ENCODE results near the gene CPPED1.
"Not testable (repeated sequence)": the region's sequence is repeated elsewhere in the genome, so short reads cannot be mapped to it uniquely, and the experiment has no call there.

Gene CPPED1

DNA sequence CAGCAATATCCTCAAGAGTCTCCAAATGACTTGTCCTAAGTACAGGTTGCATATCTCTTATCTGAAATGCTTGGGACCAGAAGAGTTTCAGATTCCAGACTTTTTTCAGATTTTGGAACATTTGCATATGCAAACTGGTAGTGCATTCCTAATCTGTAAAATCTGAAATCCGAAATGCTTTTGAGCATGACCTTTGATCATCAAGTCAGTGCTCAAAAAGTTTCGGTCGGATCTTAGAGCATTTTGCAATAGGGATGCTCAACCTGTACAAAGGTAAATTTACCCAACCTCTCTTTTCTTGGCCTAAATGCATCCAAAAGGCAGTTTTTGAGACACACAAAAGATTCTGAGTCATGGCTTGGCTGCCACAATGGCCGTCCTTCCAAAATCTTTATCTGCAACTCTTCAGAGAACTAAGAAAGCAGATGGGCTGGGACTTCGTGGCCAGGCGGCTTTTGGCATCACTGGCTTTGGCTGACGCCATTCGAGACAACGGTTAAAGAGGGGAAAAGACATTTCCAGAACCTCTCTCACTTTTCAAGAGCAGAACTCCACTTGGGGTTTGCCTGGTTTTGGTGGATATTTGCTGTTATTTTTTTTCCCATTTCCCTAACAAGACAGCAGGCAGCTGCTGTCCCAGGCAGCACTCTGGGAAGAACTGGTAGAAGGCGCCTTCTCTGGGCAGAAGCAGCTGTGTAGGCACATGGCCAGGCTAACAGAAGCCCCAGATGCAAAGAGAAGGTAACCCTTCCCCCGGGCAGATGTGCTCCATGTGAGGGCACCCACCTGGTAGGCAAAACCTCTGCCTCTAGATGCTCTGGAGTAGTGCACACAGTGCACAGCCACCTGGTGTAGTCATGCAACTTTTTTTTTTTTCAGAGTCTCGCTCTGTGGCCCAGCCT, 8.9 kb downstream of the CPPED1 start:
- DNase-seq (ENCODE audit: insufficient read length, low spot score): no peak
- no peak for FAIRE-seq
- TF ChIP-seq POLR2AphosphoS5 (IDR thresholded peaks at IDR 0.05; ENCODE audit: low read depth, low read length) (no peak), TAF1 (IDR thresholded peaks at IDR 0.05; ENCODE audit: low read depth, low read length) (no peak), POLR2A (IDR thresholded peaks at IDR 0.05; ENCODE audit: low read depth, low read length) (no peak), PAX5 (IDR thresholded peaks at IDR 0.05; ENCODE audit: insufficient read depth, low read length, severe bottlenecking) (no peak), SPI1 (IDR thresholded peaks at IDR 0.05; ENCODE audit: low read depth, low read length) (no peak), POU2F2 (IDR thresholded peaks at IDR 0.05; ENCODE audit: low read depth, low read length) (no peak)

DNA sequence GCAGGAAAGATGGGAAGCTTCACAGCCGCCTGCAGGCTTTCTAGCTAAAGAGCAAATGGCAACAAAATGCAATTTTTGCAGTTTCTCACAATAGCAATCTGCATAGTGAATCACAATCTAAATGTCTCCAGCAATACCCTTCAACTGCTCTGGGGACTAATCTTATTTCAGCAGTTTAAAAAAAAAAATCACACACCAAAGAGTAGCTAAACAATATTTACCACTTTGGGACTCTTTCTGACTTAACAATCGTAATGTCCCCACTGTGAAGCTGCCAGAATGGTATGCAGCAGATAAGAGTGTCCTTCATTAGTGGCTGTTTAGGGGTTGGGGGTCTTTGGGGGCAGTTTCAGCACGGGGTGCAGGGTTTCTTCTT, 9.8 kb downstream of the CPPED1 start:
- TF ChIP-seq POLR2AphosphoS5 (IDR thresholded peaks at IDR 0.05; ENCODE audit: low read depth, low read length): no peak
- no peak for TF ChIP-seq PAX5 (IDR thresholded peaks at IDR 0.05; ENCODE audit: insufficient read depth, low read length, severe bottlenecking)
- TF ChIP-seq POLR2A (IDR thresholded peaks at IDR 0.05; ENCODE audit: low read depth, low read length): no peak
- TF ChIP-seq TAF1 (IDR thresholded peaks at IDR 0.05; ENCODE audit: low read depth, low read length): no peak
- TF ChIP-seq SPI1 (IDR thresholded peaks at IDR 0.05; ENCODE audit: low read depth, low read length): no peak
- TF ChIP-seq POU2F2 (IDR thresholded peaks at IDR 0.05; ENCODE audit: low read depth, low read length): no peak
- no peak for DNase-seq (ENCODE audit: insufficient read length, low spot score)
- no peak for FAIRE-seq

DNA sequence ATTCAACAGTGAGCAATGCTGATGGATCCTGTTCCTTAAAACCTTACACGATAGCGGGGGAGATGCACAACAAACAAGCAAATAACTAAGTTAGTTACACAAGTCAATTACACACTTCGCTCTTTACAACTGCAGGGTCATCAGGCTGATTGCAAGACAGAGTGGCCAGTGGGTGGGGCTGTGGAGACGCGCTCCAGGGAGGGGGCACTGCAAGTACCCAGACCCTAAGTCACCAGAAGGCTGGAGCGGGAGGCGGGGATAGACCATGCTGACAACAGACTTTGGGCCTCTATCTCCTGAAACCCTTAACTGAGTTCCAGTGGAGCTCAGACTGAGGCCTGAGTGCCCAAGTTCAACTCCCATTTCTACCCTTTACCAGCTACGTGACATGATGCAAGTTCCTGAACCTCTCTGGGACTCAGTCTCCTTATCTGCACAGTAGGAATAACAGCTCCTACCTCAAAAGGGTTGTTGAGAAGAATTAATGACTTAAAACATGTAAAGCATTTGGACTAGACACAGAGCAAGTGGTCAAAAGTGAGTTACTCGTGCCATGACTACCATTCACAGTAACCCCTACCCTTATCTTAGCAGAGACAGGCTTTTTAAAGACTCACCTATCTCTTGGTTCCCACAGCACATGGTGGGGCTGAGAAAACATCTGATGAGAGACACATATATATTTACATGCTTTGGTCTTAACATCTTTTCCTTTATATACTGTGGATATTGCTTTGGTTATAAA, 10.4 kb downstream of the CPPED1 start:
- DNase-seq (ENCODE audit: insufficient read length, low spot score) (no peak), FAIRE-seq (no peak)
- TF ChIP-seq TAF1 (IDR thresholded peaks at IDR 0.05; ENCODE audit: low read depth, low read length) (no peak), POLR2AphosphoS5 (IDR thresholded peaks at IDR 0.05; ENCODE audit: low read depth, low read length) (no peak), SPI1 (IDR thresholded peaks at IDR 0.05; ENCODE audit: low read depth, low read length) (no peak), PAX5 (IDR thresholded peaks at IDR 0.05; ENCODE audit: insufficient read depth, low read length, severe bottlenecking) (no peak), POLR2A (IDR thresholded peaks at IDR 0.05; ENCODE audit: low read depth, low read length) (no peak), POU2F2 (IDR thresholded peaks at IDR 0.05; ENCODE audit: low read depth, low read length) (no peak)

DNA sequence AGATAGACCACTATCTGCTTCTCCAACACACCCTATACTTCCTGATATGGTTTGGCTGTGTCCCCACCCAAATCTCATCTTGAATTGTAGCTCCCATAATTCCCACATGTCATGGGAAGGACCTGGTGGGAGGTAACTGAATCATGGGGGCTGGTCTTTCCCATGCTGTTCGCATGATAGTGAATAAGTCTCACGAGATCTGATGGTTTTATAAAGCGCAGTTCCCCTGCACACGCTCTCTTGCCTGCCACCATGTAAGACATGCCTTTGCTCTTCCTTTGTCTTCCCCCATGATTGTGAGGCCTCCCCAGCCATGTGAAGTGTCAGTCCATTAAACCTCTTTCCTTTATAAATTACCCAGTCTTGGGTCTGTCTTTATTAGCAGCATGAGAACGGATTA, 11.2 kb downstream of the CPPED1 start:
- FAIRE-seq; DNase-seq (ENCODE audit: insufficient read length, low spot score): not testable (repeated sequence)

DNA sequence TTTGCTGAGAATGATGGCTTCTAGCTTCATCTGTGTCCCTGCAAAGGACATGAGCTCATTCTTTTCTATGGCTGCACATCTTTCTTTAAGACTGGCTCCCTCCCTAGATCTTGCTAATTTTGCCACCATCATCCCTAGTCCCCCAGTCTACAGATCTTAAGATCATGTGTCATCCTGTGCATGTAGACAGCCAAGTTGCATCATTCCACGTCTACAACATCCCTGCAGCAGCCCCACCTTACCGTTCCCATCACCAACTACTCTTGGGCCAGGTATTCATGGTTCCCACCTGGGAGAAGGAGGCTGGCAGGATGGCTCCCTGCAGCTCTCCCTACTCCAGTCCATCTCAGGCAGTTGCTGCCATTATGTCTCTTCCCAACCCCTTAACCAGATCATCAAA, 12.3 kb downstream of the CPPED1 start:
- FAIRE-seq: no peak
- TF ChIP-seq SPI1 (IDR thresholded peaks at IDR 0.05; ENCODE audit: low read depth, low read length): no peak
- no peak for TF ChIP-seq POLR2AphosphoS5 (IDR thresholded peaks at IDR 0.05; ENCODE audit: low read depth, low read length)
- no peak for TF ChIP-seq POLR2A (IDR thresholded peaks at IDR 0.05; ENCODE audit: low read depth, low read length)
- TF ChIP-seq POU2F2 (IDR thresholded peaks at IDR 0.05; ENCODE audit: low read depth, low read length): no peak
- TF ChIP-seq PAX5 (IDR thresholded peaks at IDR 0.05; ENCODE audit: insufficient read depth, low read length, severe bottlenecking): no peak
- no peak for TF ChIP-seq TAF1 (IDR thresholded peaks at IDR 0.05; ENCODE audit: low read depth, low read length)
- no peak for DNase-seq (ENCODE audit: insufficient read length, low spot score)

DNA sequence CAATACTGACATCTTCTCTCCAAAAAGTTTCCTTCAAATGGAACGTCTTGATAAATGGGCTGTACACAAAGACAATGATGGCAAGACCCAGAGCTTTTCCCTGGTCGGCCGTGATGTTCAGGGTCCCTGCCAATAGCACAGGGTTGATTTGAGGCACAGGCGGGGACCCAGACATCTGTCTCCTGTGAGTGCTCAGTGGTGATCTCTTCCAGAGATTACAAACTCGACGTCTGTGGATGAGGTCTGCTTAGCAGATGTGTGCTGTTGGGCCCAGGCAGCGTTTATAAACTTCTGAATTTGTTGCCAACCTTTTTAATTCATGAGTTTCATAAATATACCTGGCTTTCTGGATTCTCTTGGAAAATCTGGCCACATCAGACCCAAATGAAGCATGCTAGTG, 14.9 kb downstream of the CPPED1 start:
- TF ChIP-seq SPI1 (IDR thresholded peaks at IDR 0.05; ENCODE audit: low read depth, low read length) (no peak), TAF1 (IDR thresholded peaks at IDR 0.05; ENCODE audit: low read depth, low read length) (no peak), PAX5 (IDR thresholded peaks at IDR 0.05; ENCODE audit: insufficient read depth, low read length, severe bottlenecking) (no peak), POU2F2 (IDR thresholded peaks at IDR 0.05; ENCODE audit: low read depth, low read length) (no peak), POLR2AphosphoS5 (IDR thresholded peaks at IDR 0.05; ENCODE audit: low read depth, low read length) (no peak), POLR2A (IDR thresholded peaks at IDR 0.05; ENCODE audit: low read depth, low read length) (no peak)
- FAIRE-seq: no peak
- no peak for DNase-seq (ENCODE audit: insufficient read length, low spot score)

DNA sequence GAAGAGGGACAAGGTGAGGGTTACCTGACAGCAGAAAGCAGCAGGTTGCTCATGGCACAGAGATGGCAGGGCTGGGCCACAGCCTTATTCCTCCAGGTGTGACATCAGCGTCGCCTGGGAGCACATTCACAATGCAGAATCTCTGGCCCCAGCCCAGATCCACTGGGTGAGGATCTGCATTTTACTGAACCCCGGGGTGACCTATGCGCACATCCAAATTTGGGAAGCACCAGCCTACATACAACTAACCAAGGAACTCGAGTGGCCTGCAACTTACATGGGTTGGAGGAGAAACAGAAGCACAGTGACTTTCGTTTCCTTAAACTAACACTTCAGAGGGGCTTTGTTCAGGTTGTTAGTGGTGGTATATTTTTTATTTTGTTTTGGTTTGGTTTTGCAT, 17.6 kb downstream of the CPPED1 start:
- no peak for TF ChIP-seq POLR2A (IDR thresholded peaks at IDR 0.05; ENCODE audit: low read depth, low read length)
- TF ChIP-seq SPI1 (IDR thresholded peaks at IDR 0.05; ENCODE audit: low read depth, low read length): no peak
- no peak for TF ChIP-seq TAF1 (IDR thresholded peaks at IDR 0.05; ENCODE audit: low read depth, low read length)
- no peak for TF ChIP-seq POU2F2 (IDR thresholded peaks at IDR 0.05; ENCODE audit: low read depth, low read length)
- TF ChIP-seq POLR2AphosphoS5 (IDR thresholded peaks at IDR 0.05; ENCODE audit: low read depth, low read length): no peak
- no peak for TF ChIP-seq PAX5 (IDR thresholded peaks at IDR 0.05; ENCODE audit: insufficient read depth, low read length, severe bottlenecking)
- DNase-seq (ENCODE audit: insufficient read length, low spot score) (no peak), FAIRE-seq (no peak)

DNA sequence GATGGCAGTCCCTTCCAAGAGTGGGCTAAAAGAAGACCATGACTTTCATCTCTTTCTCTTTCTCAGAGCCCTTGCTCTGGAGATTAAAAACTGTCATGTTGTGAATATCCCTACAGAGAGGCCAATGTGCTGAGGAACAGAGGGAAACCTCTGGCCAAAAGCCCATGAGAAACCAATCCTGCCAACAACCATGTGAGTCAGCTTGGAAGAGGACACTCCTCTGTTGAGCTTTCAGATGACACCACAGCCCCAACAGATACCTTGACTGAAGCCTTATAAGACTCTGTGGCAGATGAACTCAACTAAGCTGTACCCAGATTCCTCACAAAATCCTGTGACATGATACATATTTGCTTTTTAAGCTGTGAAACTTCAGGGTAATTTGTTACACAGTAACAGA, 19.6 kb downstream of the CPPED1 start:
- no peak for FAIRE-seq
- DNase-seq (ENCODE audit: insufficient read length, low spot score): no peak
- TF ChIP-seq SPI1 (IDR thresholded peaks at IDR 0.05; ENCODE audit: low read depth, low read length) (no peak), POU2F2 (IDR thresholded peaks at IDR 0.05; ENCODE audit: low read depth, low read length) (no peak), POLR2AphosphoS5 (IDR thresholded peaks at IDR 0.05; ENCODE audit: low read depth, low read length) (no peak), POLR2A (IDR thresholded peaks at IDR 0.05; ENCODE audit: low read depth, low read length) (no peak), TAF1 (IDR thresholded peaks at IDR 0.05; ENCODE audit: low read depth, low read length) (no peak), PAX5 (IDR thresholded peaks at IDR 0.05; ENCODE audit: insufficient read depth, low read length, severe bottlenecking) (no peak)

DNA sequence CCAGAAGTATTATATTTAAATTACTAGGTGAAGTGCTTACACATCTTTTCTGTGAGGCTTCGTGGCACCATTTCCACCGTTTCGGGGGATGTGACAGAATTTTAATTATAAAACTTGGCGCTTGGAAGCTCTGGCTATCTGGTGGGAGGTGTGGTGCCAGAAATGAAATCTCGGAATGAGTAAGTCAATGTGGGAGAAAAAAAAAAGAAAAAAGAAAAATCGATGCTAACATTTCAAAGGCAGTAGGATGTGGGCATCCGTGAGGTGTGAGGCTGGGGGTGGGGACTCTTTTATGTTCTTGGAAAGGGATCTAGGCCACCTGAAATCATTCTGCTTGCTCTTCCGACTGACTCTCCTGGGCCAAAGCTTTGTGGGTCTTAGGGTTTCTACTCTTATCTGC, 21.9 kb downstream of the CPPED1 start:
- FAIRE-seq: no peak
- DNase-seq (ENCODE audit: insufficient read length, low spot score): no peak

More for the DNA sequence above, 21.9 kb downstream of the CPPED1 start:
- TF ChIP-seq PAX5 (IDR thresholded peaks at IDR 0.05; ENCODE audit: insufficient read depth, low read length, severe bottlenecking) (no peak), POLR2A (IDR thresholded peaks at IDR 0.05; ENCODE audit: low read depth, low read length) (no peak), TAF1 (IDR thresholded peaks at IDR 0.05; ENCODE audit: low read depth, low read length) (no peak), POU2F2 (IDR thresholded peaks at IDR 0.05; ENCODE audit: low read depth, low read length) (no peak), SPI1 (IDR thresholded peaks at IDR 0.05; ENCODE audit: low read depth, low read length) (no peak), POLR2AphosphoS5 (IDR thresholded peaks at IDR 0.05; ENCODE audit: low read depth, low read length) (no peak)
